NCI-H510A treated with DMSO at 0.1 percent for 48 hours (cell line): ENCODE measurements around the gene RNF150.
"Not testable (repeated sequence)": the region's sequence is repeated elsewhere in the genome, so short reads cannot be mapped to it uniquely, and the experiment has no call there.

Experiments
- DNase-seq: peaks from one replicate; lab custom pipeline; 2025; lab: John Stamatoyannopoulos, UW

Gene RNF150

GRCh38 chr4:141133146-141133998 lies at the start of gene RNF150:
TSS of gene RNF150 (minus strand) at chr4:141133469.
- peak; percentile 56 for DNase-seq

- no peak for DNase-seq
Measured at GRCh38 chr4:141180991-141181761, 47.9 kb upstream of the RNF150 start.

GRCh38 chr4:141179474-141180373 lies 46.5 kb upstream of the RNF150 start:
- DNase-seq, result no peak

GRCh38 chr4:141177171-141177570 lies 43.9 kb upstream of the RNF150 start:
- DNase-seq, result no peak

GRCh38 chr4:141174457-141174856 lies 41.2 kb upstream of the RNF150 start:
- no peak for DNase-seq

- no peak for DNase-seq
Measured at GRCh38 chr4:141170671-141171070, 37.4 kb upstream of the RNF150 start.

GRCh38 chr4:141169391-141169790 lies 36.1 kb upstream of the RNF150 start:
- no peak for DNase-seq

GRCh38 chr4:141165001-141165400 lies 31.7 kb upstream of the RNF150 start:
- not testable (repeated sequence) for DNase-seq

GRCh38 chr4:141159027-141159426 lies 25.8 kb upstream of the RNF150 start:
- DNase-seq, result no peak

- DNase-seq, result peak; percentile 30
Measured at GRCh38 chr4:141158219-141158618, 24.9 kb upstream of the RNF150 start.

- DNase-seq, result no peak
Measured at GRCh38 chr4:141155586-141155985, 22.3 kb upstream of the RNF150 start.

- no peak for DNase-seq
Measured at GRCh38 chr4:141154725-141155124, 21.5 kb upstream of the RNF150 start.

- no peak for DNase-seq
Measured at GRCh38 chr4:141153751-141154510, 20.7 kb upstream of the RNF150 start.

GRCh38 chr4:141144207-141144606 lies 10.9 kb upstream of the RNF150 start:
- DNase-seq, result no peak

- DNase-seq, result no peak
Measured at GRCh38 chr4:141142423-141142822, 9.2 kb upstream of the RNF150 start.

- no peak for DNase-seq
Measured at GRCh38 chr4:141140391-141141200, 7.3 kb upstream of the RNF150 start.

GRCh38 chr4:141133999-141134995 lies 1.0 kb upstream of the RNF150 start:
- peak; percentile 30 for DNase-seq

- DNase-seq, result peak; percentile 8
Measured at GRCh38 chr4:141132709-141133145, 542 bp downstream of the RNF150 start.

GRCh38 chr4:141132072-141132708 lies 1.1 kb downstream of the RNF150 start:
- no peak for DNase-seq
